Posterior vena cava (tissue), 2 donors: Measurements from ENCODE around the gene NEK1. TPM values are rescaled to one million over a fixed set of nuclear protein-coding genes. Genes with fewer than 3 reads are reported as not detected.

Source experiments
- DNase-seq: peaks from one replicate; pipeline ENCODE4 v3.0.0-alpha.2; 2020; ENCODE audit warnings: low spot score
- intact Hi-C, 2 donors: fragments of 100-400 bp; cut with DNase I; formaldehyde crosslinking; loops; one replicate each; pipeline versions ENCODE4 v1.14.1 to v1.14.2; 2022 to 2023
- total RNA-seq, 2 donors: library from RNA; stranded (reverse); fragmentation: NEBNext Ultra II Directional; extraction: Animal tissue kit (Norgen Biotek cat#: 25700); gene quantifications; one replicate each; pipeline ENCODE4 v1.2.1, GENCODE V29; 2021
- donor health status: DM: yes; HTN: yes; CAD: no.
- donor health status: DM: yes; HTN: yes; CAD: no.

Gene NEK1
- total RNA-seq, 2 donors from 2014 or later = 19.2 to 19.9 TPM

DNA sequence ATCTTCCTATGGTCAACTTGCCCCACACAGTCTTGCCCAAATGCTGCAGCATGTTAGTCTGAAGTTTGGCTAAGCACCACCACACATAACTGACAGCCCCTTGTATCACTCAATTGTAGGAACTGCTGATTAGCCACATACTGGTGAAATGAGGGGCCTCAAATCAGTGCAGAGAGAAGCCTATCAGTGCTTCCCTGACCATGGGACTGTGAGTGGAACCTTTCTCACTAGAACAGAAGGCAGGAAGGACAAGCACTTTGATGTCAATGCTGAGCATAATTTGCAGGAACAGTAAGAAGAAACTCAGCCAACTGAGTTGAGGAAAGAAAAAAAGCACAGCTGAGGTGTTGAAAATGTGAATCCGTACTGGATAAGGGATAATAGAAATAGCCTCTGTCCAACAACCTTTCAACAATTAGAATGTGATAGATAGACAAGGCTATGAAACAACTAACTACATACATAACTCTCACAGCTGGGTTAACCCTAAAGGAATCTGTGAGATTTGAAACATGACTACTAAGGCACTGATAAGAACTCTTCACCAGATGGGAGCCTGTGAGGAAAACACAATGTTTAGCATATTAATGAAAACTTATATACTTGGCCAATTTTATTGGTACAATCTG is 205.1 kb downstream of the NEK1 start:
- intact Hi-C loops = no loop called here
- DNase-seq = no peak

DNA sequence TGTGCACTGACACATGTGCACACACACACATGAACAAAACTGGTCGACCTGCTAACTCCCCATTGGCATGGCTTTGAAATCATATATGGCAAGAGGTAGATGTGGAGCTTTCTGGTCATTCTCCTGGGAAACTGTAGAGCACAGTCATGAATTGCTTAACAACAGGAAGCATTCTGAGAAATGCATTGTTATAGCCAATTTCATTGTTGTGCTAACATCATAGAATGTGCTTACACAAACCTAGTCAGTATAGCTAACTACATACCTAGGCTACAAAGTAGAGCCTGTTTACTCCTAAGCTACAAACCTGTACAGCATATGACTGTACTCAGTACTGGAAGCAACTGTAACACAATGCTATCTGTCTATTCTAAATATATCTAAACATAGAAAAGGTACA is 207.4 kb downstream of the NEK1 start:
- intact Hi-C loops = no loop called here
- no peak for DNase-seq

- DNase-seq = no peak
- intact Hi-C loops = no loop called here
Measured at GRCh38 chr4:169400832-169401231, 211.6 kb downstream of the NEK1 start.

DNA sequence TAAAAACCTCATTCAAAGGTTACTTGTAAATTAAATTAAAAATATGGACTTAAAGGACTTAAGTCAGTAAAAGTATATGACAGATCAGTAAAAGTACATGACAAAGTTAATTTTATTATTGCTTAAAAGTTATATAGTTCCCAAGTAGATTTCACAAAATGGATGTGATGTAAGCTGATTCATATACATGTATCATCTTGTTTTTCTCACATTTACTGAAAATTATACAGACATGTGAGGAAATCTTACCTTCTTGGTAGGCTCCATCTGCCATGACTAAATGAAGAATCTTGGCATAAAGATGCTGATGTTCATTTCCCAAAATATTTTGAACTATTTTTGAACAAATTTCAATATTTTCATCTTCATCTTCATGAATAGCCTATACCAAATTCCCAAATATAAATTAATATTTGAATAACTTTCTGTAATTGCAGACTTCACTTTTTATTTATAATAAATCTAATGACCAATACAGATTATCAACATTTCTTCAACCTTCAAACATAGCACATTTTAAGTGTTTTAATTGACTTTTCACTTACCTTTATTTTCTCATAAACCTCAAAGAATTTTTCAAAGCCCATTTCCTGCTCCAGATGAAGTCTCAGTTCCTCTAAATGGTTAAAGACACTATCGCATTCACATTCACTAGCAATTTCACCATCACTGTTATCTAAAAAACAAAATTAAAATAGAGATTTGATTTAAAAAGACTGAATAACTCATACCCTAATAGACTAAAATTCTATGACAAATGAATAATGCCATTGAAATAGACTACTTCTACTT is 212.2 kb downstream of the NEK1 start:
- no peak for DNase-seq

DNA sequence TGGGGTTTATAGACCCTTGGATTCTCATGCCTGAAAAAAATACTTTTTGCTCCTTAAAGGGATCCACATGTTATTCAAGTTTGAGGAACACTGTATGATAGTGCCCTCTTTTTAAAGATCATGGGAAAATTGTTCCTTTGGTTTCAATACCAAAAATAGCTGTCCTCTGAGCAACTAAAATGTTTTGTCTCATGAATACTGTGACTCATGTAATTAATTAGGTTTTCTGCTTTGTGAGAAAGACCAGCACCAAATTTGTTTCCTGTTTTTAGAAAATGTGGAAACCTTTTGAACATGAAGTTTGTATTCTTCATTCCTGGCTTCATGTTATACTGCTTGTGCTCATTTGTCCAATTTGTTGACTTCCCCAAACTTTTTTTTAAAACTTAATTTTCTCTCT is 214.1 kb downstream of the NEK1 start:
- no peak for DNase-seq
- intact Hi-C loops = no loop called here

More for the DNA sequence above, 212.2 kb downstream of the NEK1 start:
- intact Hi-C loops = no loop called here

GRCh38 chr4:169397762-169398161 is 214.6 kb downstream of the NEK1 start:
- intact Hi-C loops = no loop called here
- DNase-seq = no peak

- intact Hi-C loops = loop anchor here in 1 of 2 donors (5.0 kb wide), 1 partner anchor 113 kb away; the partner anchor contains the start of gene SH3RF1
- DNase-seq = no peak
Measured at GRCh38 chr4:169385376-169385775, 227.0 kb downstream of the NEK1 start.

- DNase-seq = no peak
- intact Hi-C loops = loop anchor here in 1 of 2 donors (5.0 kb wide), 1 partner anchor 112 kb away; the partner anchor contains the start of gene SH3RF1
Measured at GRCh38 chr4:169384779-169385178, 227.6 kb downstream of the NEK1 start.

DNA sequence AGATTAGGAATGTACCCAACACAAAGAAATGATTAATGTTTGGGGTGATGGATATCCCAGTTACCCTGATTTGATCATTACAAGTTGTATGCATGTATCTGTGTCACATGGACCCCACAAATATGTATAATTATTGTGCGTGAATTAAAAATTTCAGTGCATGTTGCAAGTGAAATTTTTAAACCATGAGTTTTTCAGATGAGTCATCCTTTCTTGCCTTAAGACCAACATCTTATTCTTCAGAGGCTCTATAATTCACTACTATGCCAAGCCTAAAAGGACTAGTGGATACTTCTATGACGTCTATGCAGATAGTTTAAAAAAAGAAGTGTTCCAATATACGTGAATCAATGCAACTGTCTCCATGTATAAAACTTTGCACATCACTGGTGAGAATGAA is 228.7 kb downstream of the NEK1 start:
- no peak for DNase-seq
- intact Hi-C loops = no loop called here

- intact Hi-C loops = no loop called here
- DNase-seq = no peak
Measured at GRCh38 chr4:169379688-169380087, 232.7 kb downstream of the NEK1 start.

DNA sequence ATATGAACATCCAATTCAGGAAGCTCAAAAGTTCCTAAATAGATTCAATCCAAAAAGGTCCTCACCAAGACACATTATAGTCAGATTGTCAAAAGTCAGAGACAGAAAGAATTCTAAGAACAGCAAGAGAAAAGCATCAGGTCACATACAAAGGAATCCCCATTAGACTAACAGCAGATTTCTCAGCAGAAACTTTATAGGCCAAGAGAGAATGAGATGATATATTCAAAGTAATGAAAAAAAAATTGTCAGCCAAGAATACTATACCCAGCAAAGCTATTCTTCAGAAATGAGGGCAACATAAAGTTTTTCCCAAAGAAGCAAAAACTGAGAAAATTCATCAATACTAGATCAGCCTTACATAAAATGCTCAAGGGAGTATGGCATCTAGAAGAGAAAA is 235.0 kb downstream of the NEK1 start:
- intact Hi-C loops = no loop called here
- no peak for DNase-seq

DNA sequence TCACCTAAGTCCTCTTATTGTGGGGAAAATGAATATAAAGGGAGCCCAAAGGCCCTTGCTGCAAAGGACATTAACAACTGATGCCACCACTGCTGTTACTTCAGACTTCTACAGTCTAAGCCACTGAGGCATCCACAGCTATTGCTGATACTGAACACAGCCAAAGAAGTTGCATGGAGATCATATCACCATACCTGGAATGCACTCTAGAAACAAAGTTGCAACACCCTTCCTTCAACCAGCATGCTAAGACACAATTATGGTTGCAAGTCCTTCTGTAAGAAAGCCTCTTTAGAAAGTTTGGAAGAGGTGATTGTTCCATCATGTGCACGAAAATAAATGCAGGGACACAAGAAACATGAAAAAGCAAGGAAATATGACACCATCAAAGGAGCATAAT is 236.0 kb downstream of the NEK1 start:
- DNase-seq = no peak
- intact Hi-C loops = no loop called here

- DNase-seq = no peak
- intact Hi-C loops = no loop called here
Measured at GRCh38 chr4:169372791-169373190, 239.6 kb downstream of the NEK1 start.

- no peak for DNase-seq
- intact Hi-C loops = no loop called here
Measured at GRCh38 chr4:169369634-169370033, 242.7 kb downstream of the NEK1 start.

DNA sequence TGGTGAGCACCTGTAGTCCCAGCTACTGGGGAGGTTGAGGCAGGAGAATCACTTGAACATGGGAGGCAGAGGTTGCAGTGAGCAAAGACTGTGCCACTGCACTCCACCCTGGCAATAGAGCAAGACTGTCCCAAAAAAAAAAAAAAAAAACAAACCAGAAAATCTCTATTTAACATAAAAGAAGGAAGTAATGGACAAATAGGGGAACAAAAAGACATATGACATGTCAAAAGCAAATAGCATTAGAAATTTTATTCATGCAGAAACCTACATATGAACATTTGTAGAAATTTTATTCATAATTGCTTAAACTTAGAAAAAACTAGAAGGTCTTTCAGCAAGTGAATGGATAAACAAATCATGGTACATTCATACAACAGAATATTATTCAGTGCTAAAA is 244.6 kb downstream of the NEK1 start:
- intact Hi-C loops = no loop called here
- no peak for DNase-seq

DNA sequence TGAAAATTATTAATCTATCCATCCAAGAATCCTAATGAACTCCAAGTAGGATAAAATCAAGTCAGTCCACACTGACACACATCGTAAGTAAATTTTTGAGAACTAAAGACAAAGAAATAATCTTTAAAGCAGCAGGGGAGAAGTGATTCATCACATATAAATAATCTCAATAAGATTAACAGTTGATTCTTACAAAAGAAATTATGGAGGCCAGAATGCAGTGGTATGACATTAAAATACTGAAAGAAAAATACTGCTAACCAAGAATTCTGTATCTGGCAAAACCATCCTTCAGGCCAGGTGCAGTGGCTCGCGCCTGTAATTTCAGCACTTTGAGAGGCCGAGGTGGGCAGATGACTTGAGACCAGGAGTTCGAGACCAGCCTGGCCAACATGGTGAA is 245.6 kb downstream of the NEK1 start:
- intact Hi-C loops = no loop called here
- DNase-seq = no peak

GRCh38 chr4:169362607-169363006 is 249.8 kb downstream of the NEK1 start:
- intact Hi-C loops = no loop called here
- DNase-seq = no peak

DNA sequence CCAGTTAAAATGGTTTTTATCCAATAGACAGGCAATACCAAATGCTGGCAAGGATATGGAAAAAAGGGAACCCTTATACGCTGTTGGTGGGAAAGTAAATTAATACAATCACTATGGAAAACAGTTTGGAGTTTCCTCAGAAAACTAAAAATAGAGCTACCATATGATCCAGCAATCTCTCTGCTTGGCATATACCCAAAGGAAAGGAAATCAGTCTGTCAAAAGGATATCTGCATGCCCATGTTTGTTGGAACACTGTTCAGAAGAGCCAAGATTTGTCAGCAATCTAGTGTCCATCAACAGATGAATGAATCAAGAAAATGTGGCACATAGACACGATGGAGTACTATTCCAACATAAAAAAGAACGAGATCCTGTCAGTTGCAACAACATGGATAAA is 250.6 kb downstream of the NEK1 start:
- DNase-seq = no peak
- intact Hi-C loops = no loop called here

- intact Hi-C loops = no loop called here
- DNase-seq = no peak
Measured at GRCh38 chr4:169359961-169360360, 252.4 kb downstream of the NEK1 start.

- no peak for DNase-seq
- intact Hi-C loops = no loop called here
Measured at GRCh38 chr4:169352360-169352759, 260.0 kb downstream of the NEK1 start.

- intact Hi-C loops = no loop called here
- no peak for DNase-seq
Measured at GRCh38 chr4:169351872-169352271, 260.5 kb downstream of the NEK1 start.
